DOHH2 (cell line): ENCODE measurements around the gene TTLL13.

ENCODE experiments used
- H3F3A ChIP-seq: fragments of 200-600 bp; sonication (generic), shearing (Covaris generic); 2 replicates; pipeline ENCODE4 v1.6.0; 2016; ENCODE audit warnings: antibody characterized with exemption, mild to moderate bottlenecking; ENCODE audit not compliant: control insufficient read depth, insufficient read depth
- H3K27ac ChIP-seq: fragments of 200-600 bp; sonication (generic); 2 replicates; pipeline ENCODE4 v1.5.1; 2014; ENCODE audit warnings: low read depth, mild to moderate bottlenecking, low read length, moderate library complexity
- H3K27me3 ChIP-seq: fragments of 200-600 bp; sonication (generic); 2 replicates; pipeline ENCODE4 v1.6.1; 2014; ENCODE audit warnings: mild to moderate bottlenecking, low read length, mixed read lengths; ENCODE audit not compliant: control insufficient read depth
- H3K36me3 ChIP-seq: fragments of 200-600 bp; sonication (generic); 2 replicates; pipeline ENCODE4 v1.6.1; 2014; ENCODE audit warnings: mild to moderate bottlenecking, low read length, moderate library complexity, mixed read lengths; ENCODE audit not compliant: control insufficient read depth
- H3K4me1 ChIP-seq: fragments of 200-600 bp; sonication (generic); 2 replicates; pipeline ENCODE4 v1.6.1; 2014; ENCODE audit warnings: mild to moderate bottlenecking, low read length, mixed read lengths; ENCODE audit not compliant: control insufficient read depth
- H3K4me2 ChIP-seq: fragments of 200-600 bp; sonication (generic); 2 replicates; pipeline ENCODE4 v1.6.0; 2014; ENCODE audit warnings: mild to moderate bottlenecking, low read length, moderate library complexity
- H3K4me3 ChIP-seq: fragments of 200-600 bp; sonication (generic); 2 replicates; pipeline ENCODE4 v1.5.1; 2014; ENCODE audit warnings: mild to moderate bottlenecking, low read length, mixed read lengths
- H3K79me2 ChIP-seq: fragments of 200-600 bp; sonication (generic); 2 replicates; pipeline ENCODE4 v1.6.1; 2014; ENCODE audit warnings: mild to moderate bottlenecking, low read length, mixed read lengths; ENCODE audit not compliant: control insufficient read depth
- H3K9me2 ChIP-seq: fragments of 200-600 bp; sonication (generic); replicated peaks from 2 replicates; pipeline ENCODE4 v1.6.1; 2014; ENCODE audit warnings: mild to moderate bottlenecking, low read length, mixed read lengths; ENCODE audit not compliant: control insufficient read depth
- H3K9me3 ChIP-seq: fragments of 200-600 bp; sonication (generic); 2 replicates; pipeline ENCODE4 v1.6.1; 2014; ENCODE audit warnings: antibody characterized with exemption, low read length, mixed read lengths; ENCODE audit not compliant: control insufficient read depth, insufficient read depth
- H4K20me1 ChIP-seq: fragments of 200-600 bp; sonication (generic); 2 replicates; pipeline ENCODE4 v1.6.0; 2014; ENCODE audit warnings: low read depth, mild to moderate bottlenecking, antibody characterized with exemption, low read length, moderate library complexity; ENCODE audit not compliant: control insufficient read depth, insufficient read depth
- CTCF ChIP-seq: fragments of 200-600 bp; sonication (generic); IDR thresholded peaks from one replicate; pipeline ENCODE4 v1.5.1; 2014; ENCODE audit warnings: antibody characterized with exemption, mild to moderate bottlenecking, low read depth, low read length; ENCODE audit not compliant: poor library complexity, severe bottlenecking
- EZH2phosphoT487 ChIP-seq: fragments of 200-600 bp; sonication (generic); IDR thresholded peaks from 2 replicates; pipeline ENCODE4 v1.6.1; 2017; ENCODE audit warnings: borderline replicate concordance, mild to moderate bottlenecking, antibody characterized with exemption, low read length, moderate library complexity, mixed read lengths

The TTLL13 gene

DNA sequence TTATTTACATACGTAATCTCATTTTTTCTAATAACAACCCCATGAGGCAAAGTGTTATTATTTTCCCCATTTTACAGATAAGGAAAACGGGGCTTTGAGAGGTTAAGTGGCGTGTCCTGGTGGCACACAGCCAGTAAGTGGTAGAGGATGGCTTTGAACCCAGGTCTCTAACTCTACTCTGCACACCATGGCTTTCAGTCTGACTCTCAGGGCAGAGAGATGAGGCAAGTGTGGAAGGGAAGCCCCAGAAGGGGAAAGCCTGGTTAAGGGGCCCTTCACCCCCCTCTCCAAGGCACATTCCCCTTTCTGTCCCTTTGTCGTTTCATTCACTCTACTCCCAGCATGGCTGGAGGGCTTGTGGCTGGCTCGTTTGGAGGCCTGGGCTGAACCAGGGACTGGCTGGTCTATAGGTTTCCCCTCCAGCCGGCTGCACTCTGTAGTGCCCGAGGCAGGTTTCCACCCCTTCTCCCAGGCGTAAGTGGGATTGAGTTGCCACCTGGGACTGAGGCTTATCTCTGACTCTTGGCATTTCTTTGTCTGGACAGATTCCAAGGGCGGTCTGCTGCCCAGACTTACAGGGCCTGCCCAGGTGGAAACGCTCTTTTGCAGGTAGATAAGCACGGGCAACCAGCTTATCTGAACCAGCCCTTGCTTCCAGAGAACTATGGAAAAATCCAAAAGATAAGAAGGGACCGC, 36.1 kb upstream of the TTLL13 start:
- no peaks in the 10 kb centered on the region for H3K79me2 ChIP-seq
- no peaks in the 10 kb centered on the region for H4K20me1 ChIP-seq
- TF ChIP-seq EZH2phosphoT487, result no peak
- TF ChIP-seq CTCF, result no peak
- H3K27ac ChIP-seq, result no peak overlapping the region
- no peaks in the 10 kb centered on the region for H3K27me3 ChIP-seq
- no peaks in the 10 kb centered on the region for H3K9me3 ChIP-seq
- H3F3A ChIP-seq, result no peaks in the 10 kb centered on the region; the same call in 1 of the 2 replicates
- peak overlapping the region; percentile 12; the same call in 1 of the 2 replicates for H3K4me2 ChIP-seq
- H3K4me1 ChIP-seq, result peaks cover 38% of the 10 kb centered on the region
- H3K4me3 ChIP-seq, result no peak overlapping the region
- H3K36me3 ChIP-seq, result no peaks in the 10 kb centered on the region
- H3K9me2 ChIP-seq, result no peaks in the 10 kb centered on the region

- Histone ChIP-seq H3K4me2 (peak overlapping the region; percentile 12; the same call in 1 of the 2 replicates), H3K4me1 (peaks cover 38% of the 10 kb centered on the region)
Observed at GRCh38 chr15:90213818-90214204, 35.5 kb upstream of the TTLL13 start.

GRCh38 chr15:90214553-90215196, 34.7 kb upstream of the TTLL13 start:
- Histone ChIP-seq H3K79me2 (no peaks in the 10 kb centered on the region), H3K4me1 (peaks cover 46% of the 10 kb centered on the region), H3K4me3 (no peak overlapping the region), H3K9me3 (no peaks in the 10 kb centered on the region), H3K4me2 (peak overlapping the region; percentile 0; the same call in 1 of the 2 replicates), H3F3A (no peaks in the 10 kb centered on the region; the same call in 1 of the 2 replicates), H3K9me2 (no peaks in the 10 kb centered on the region), H3K27me3 (no peaks in the 10 kb centered on the region), H4K20me1 (no peaks in the 10 kb centered on the region), H3K36me3 (no peaks in the 10 kb centered on the region), H3K27ac (peak overlapping the region; percentile 2; the same call in 1 of the 2 replicates)
- no peak for TF ChIP-seq CTCF
- no peak for TF ChIP-seq EZH2phosphoT487

More at GRCh38 chr15:90213818-90214204, 35.5 kb upstream of the TTLL13 start:
- Histone ChIP-seq H3K36me3 (no peaks in the 10 kb centered on the region), H3K27me3 (no peaks in the 10 kb centered on the region), H3F3A (no peaks in the 10 kb centered on the region; the same call in 1 of the 2 replicates), H3K79me2 (no peaks in the 10 kb centered on the region), H4K20me1 (no peaks in the 10 kb centered on the region), H3K27ac (no peak overlapping the region), H3K9me3 (no peaks in the 10 kb centered on the region), H3K4me3 (no peak overlapping the region), H3K9me2 (no peaks in the 10 kb centered on the region)
- TF ChIP-seq CTCF (no peak), EZH2phosphoT487 (no peak)
